Endodermal cell (in vitro differentiated cells): Measurements from ENCODE around the gene IDH3G. TPM values are rescaled to one million over a fixed set of nuclear protein-coding genes. Genes with fewer than 3 reads are reported as not detected.

Source experiments
- DNase-seq: peaks from one replicate; pipeline ENCODE4 v3.0.0-alpha.2; 2017
- H3K27ac ChIP-seq: 2 replicates; pipeline ENCODE4 v1.5.1; 2013; ENCODE audit warnings: mild to moderate bottlenecking, low read depth, low read length, moderate library complexity
- H3K27me3 ChIP-seq: 2 replicates; pipeline ENCODE4 v1.6.1; 2013; ENCODE audit warnings: mild to moderate bottlenecking, low read length, moderate library complexity; ENCODE audit not compliant: insufficient read depth, control insufficient read depth, poor library complexity, severe bottlenecking
- H3K36me3 ChIP-seq: 2 replicates; pipeline ENCODE4 v1.7.0; 2013; ENCODE audit warnings: mild to moderate bottlenecking, low read length, moderate library complexity; ENCODE audit not compliant: control insufficient read depth, insufficient read depth
- H3K4me1 ChIP-seq: one replicate; pipeline ENCODE4 v1.7.0; 2013; ENCODE audit warnings: low read length; ENCODE audit not compliant: control insufficient read depth, insufficient read depth
- H3K4me3 ChIP-seq: 2 replicates; pipeline ENCODE4 v1.5.1; 2013; ENCODE audit warnings: mild to moderate bottlenecking, low read length, moderate library complexity
- H3K9ac ChIP-seq: 2 replicates; pipeline ENCODE4 v1.6.1; 2013; ENCODE audit warnings: mild to moderate bottlenecking, low read length, moderate library complexity; ENCODE audit not compliant: poor library complexity, severe bottlenecking; ENCODE audit errors: extremely low read depth
- H3K9me3 ChIP-seq: 2 replicates; pipeline ENCODE4 v1.6.1; 2013; ENCODE audit warnings: mild to moderate bottlenecking, low read length, moderate library complexity; ENCODE audit not compliant: control insufficient read depth
- H3K27ac Mint-ChIP-seq: 2 replicates; pipeline ENCODE4 v1.8.0; 2020; ENCODE audit warnings: mixed read lengths
- H3K27me3 Mint-ChIP-seq: 2 replicates; pipeline ENCODE4 v1.8.0; 2021; ENCODE audit warnings: mild to moderate bottlenecking, mixed read lengths; ENCODE audit not compliant: insufficient read depth
- H3K36me3 Mint-ChIP-seq: 2 replicates; pipeline ENCODE4 v1.8.0; 2020; ENCODE audit warnings: low read depth, mixed read lengths
- H3K4me1 Mint-ChIP-seq: 2 replicates; pipeline ENCODE4 v1.8.0; 2020; ENCODE audit warnings: mixed read lengths
- H3K4me3 Mint-ChIP-seq: 2 replicates; pipeline ENCODE4 v1.8.0; 2020; ENCODE audit warnings: mild to moderate bottlenecking, moderate library complexity, mixed read lengths
- H3K9me3 Mint-ChIP-seq: 2 replicates; pipeline ENCODE4 v1.8.0; 2020; ENCODE audit warnings: mild to moderate bottlenecking, mixed read lengths
- WGBS, 2 experiments: methylation state at CpG; one replicate each; pipeline versions ENCODE4 v1.1.5 to v1.1.7; 2013; ENCODE audit warnings: missing lambda C conversion rate in 2 of 2, mixed read lengths in 1 of 2; ENCODE audit not compliant: insufficient coverage in 1 of 2, insufficient read length in 1 of 2; 5-methylcytosine and 5-hydroxymethylcytosine counted together
- total RNA-seq, 2 donors: library from RNA; stranded (reverse); fragmentation: NEBNext Ultra II Directional in 1 of 2; extraction: Animal tissue kit (Norgen Biotek cat#: 25700) in 1 of 2; gene quantifications; 2 replicates in 1 of 2; 3 replicates in 1 of 2; pipeline ENCODE4 v1.2.1, GENCODE V29; 2021
- TF ChIP-seq, protein P1 (sequence below): fragments of 200-600 bp; sonication (generic); conservative IDR thresholded peaks from 2 replicates; pipeline ENCODE4 v1.5.0; 2021; ENCODE audit warnings: antibody characterized with exemption, mild to moderate bottlenecking

IDH3G gene
- total RNA-seq, 2 donors from 2014 or later: 39.5 to 45.0 TPM

DNA sequence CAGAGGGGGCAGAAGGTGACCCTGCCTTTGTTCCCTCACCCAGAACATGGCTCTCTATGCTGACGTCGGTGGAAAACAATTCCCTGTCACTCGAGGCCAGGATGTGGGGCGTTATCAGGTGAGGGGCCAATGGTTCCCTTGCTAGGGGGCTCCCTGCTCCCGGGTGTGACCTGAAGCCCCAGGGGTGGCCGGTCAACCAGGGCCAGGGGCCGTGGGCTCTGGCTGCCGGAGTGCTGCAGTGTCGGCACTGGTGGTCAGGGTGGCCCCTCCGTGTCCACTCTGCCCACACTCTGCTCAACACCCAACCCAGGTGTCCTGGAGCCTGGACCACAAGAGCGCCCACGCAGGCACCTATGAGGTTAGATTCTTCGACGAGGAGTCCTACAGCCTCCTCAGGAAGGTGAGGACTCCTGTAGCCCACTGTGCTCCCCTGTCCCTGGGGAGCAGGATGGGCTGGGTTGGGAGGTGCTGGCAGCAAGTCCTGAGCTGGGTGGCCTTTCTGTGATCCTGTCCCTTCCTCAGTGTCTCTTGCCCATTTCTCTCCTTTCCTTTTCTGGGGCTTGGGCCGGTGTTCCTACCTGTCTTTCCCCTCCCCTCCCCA, 3.3 kb upstream of the IDH3G start:
- H3K36me3 ChIP-seq: peaks cover 4% of the 10 kb centered on the region
- H3K4me3 Mint-ChIP-seq: no peak overlapping the region
- WGBS, 2 experiments: 93 to 100% methylated on average over 1 to 15 of the region's 15 CpGs
- no peaks in the 10 kb centered on the region for H3K9me3 ChIP-seq
- peaks cover 65% of the 10 kb centered on the region for H3K9me3 Mint-ChIP-seq
- no peaks in the 10 kb centered on the region for H3K4me1 ChIP-seq
- no peak overlapping the region for H3K27ac Mint-ChIP-seq
- H3K27me3 Mint-ChIP-seq: no peaks in the 10 kb centered on the region
- TF ChIP-seq, protein P1, sequence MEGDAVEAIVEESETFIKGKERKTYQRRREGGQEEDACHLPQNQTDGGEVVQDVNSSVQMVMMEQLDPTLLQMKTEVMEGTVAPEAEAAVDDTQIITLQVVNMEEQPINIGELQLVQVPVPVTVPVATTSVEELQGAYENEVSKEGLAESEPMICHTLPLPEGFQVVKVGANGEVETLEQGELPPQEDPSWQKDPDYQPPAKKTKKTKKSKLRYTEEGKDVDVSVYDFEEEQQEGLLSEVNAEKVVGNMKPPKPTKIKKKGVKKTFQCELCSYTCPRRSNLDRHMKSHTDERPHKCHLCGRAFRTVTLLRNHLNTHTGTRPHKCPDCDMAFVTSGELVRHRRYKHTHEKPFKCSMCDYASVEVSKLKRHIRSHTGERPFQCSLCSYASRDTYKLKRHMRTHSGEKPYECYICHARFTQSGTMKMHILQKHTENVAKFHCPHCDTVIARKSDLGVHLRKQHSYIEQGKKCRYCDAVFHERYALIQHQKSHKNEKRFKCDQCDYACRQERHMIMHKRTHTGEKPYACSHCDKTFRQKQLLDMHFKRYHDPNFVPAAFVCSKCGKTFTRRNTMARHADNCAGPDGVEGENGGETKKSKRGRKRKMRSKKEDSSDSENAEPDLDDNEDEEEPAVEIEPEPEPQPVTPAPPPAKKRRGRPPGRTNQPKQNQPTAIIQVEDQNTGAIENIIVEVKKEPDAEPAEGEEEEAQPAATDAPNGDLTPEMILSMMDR: no peak
- H3K9ac ChIP-seq: no peak overlapping the region
- DNase-seq: no peak
- no peak overlapping the region for H3K4me3 ChIP-seq
- H3K27me3 ChIP-seq: no peaks in the 10 kb centered on the region
- peaks cover 19% of the 10 kb centered on the region for H3K36me3 Mint-ChIP-seq
- peaks cover 6% of the 10 kb centered on the region for H3K4me1 Mint-ChIP-seq
- H3K27ac ChIP-seq: no peak overlapping the region

GRCh38 chrX:153794897-153795816, 982 bp upstream of the IDH3G start:
- Histone ChIP-seq H3K36me3 (peaks cover 4% of the 10 kb centered on the region), H3K4me1 (no peaks in the 10 kb centered on the region), H3K9ac (peak overlapping the region; percentile 47), H3K27ac (peak overlapping the region; percentile 84), H3K4me3 (peak overlapping the region; percentile 90), H3K27me3 (no peaks in the 10 kb centered on the region), H3K9me3 (no peaks in the 10 kb centered on the region)
- 16 to 33% methylated on average over 3 to 47 of the region's 47 CpGs for WGBS, 2 experiments
- H3K27me3 Mint-ChIP-seq: no peaks in the 10 kb centered on the region
- peak overlapping the region; percentile 81 for H3K4me3 Mint-ChIP-seq
- H3K4me1 Mint-ChIP-seq: peaks cover 7% of the 10 kb centered on the region
- peak overlapping the region; percentile 86 for H3K27ac Mint-ChIP-seq
- H3K36me3 Mint-ChIP-seq: peaks cover 20% of the 10 kb centered on the region
- peaks cover 57% of the 10 kb centered on the region for H3K9me3 Mint-ChIP-seq
- DNase-seq: no peak
- TF ChIP-seq, protein P1: no peak

DNA sequence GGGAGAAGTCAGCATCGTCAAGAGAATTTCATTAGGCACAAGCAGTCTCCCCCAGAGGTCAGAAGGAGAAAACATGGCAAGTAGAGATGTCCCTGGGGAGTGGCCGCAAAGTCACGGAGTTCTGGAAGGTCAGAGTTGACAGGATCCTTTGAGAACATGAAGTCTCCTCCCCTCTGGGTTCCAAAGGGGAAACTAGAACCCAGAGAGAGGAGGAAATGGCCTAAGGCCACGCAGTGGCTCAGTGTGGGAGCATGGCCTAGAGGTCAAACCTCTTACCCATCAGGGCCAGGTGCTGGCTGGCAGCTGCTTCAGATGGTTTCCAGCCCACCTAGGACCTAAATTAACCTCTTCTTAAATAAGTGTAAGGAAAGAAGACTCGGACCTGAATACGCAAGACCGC, 884 bp downstream of the IDH3G start:
- no peak for DNase-seq
- H3K36me3 Mint-ChIP-seq: peaks cover 26% of the 10 kb centered on the region
- H3K9ac ChIP-seq: peak overlapping the region; percentile 71
- WGBS, 2 experiments: 53 to 71% methylated on average over 2 to 7 of the region's 7 CpGs
- TF ChIP-seq, protein P1: no peak
- peak overlapping the region; percentile 38 for H3K27ac ChIP-seq
- peaks cover 7% of the 10 kb centered on the region for H3K4me1 Mint-ChIP-seq
- H3K9me3 Mint-ChIP-seq: peaks cover 60% of the 10 kb centered on the region
- H3K4me3 ChIP-seq: peak overlapping the region; percentile 90
- peak overlapping the region; percentile 81 for H3K27ac Mint-ChIP-seq
- no peaks in the 10 kb centered on the region for H3K27me3 ChIP-seq
- H3K27me3 Mint-ChIP-seq: no peaks in the 10 kb centered on the region
- H3K36me3 ChIP-seq: peaks cover 4% of the 10 kb centered on the region
- no peaks in the 10 kb centered on the region for H3K4me1 ChIP-seq
- H3K9me3 ChIP-seq: no peaks in the 10 kb centered on the region
- H3K4me3 Mint-ChIP-seq: peak overlapping the region; percentile 81
